WTC11 (cell line): ENCODE measurements around the gene GSG1L. TPM values are rescaled to one million over a fixed set of nuclear protein-coding genes. Genes with fewer than 3 reads are reported as not detected.

Source experiments
- ATAC-seq: fragments of 200-7000 bp; cut with Tn5 transposase; 2 replicates; pipeline ENCODE4 v1.10.0; 2021; ENCODE audit warnings: mild to moderate bottlenecking, moderate library complexity
- CTCF ChIA-PET: fragments of 300-600 bp; sonication (Branson Sonifier 250); formaldehyde crosslinking; loops from one replicate; lab custom pipeline; 2021; ENCODE audit warnings: antibody characterized with exemption; lab: Charles Lee
- POLR2A ChIA-PET: fragments of 350-600 bp; sonication (Branson Sonifier 250); formaldehyde crosslinking; loops from one replicate; lab custom pipeline; 2021; ENCODE audit warnings: antibody characterized with exemption; lab: Charles Lee
- DNase-seq: peaks from one replicate; pipeline ENCODE4 v3.0.0; 2021; ENCODE audit warnings: low spot score
- H3K27ac Mint-ChIP-seq: 2 replicates; pipeline ENCODE4 v1.8.0; 2021; ENCODE audit warnings: mixed read lengths
- H3K27me3 Mint-ChIP-seq: 2 replicates; pipeline ENCODE4 v1.8.0; 2021; ENCODE audit warnings: low read depth, mild to moderate bottlenecking, moderate library complexity, mixed read lengths
- H3K36me3 Mint-ChIP-seq: 2 replicates; pipeline ENCODE4 v1.8.0; 2021; ENCODE audit warnings: mixed read lengths
- H3K4me1 Mint-ChIP-seq: 2 replicates; pipeline ENCODE4 v1.8.0; 2022; ENCODE audit warnings: mixed read lengths
- H3K4me3 Mint-ChIP-seq: 2 replicates; pipeline ENCODE4 v1.8.0; 2021; ENCODE audit warnings: mild to moderate bottlenecking, moderate library complexity, mixed read lengths
- H3K9me3 Mint-ChIP-seq: 2 replicates; pipeline ENCODE4 v1.8.0; 2021; ENCODE audit warnings: mixed read lengths
- CREM ChIP-seq: sonication (generic); formaldehyde crosslinking; IDR thresholded peaks from 2 replicates; pipeline ENCODE4 v1.8.1; 2022; ENCODE audit warnings: mild to moderate bottlenecking, missing genetic modification reagents, moderate library complexity
- ESRRA ChIP-seq: sonication (generic); formaldehyde crosslinking; IDR thresholded peaks from 2 replicates; pipeline ENCODE4 v1.8.1; 2022; ENCODE audit warnings: mild to moderate bottlenecking, missing genetic modification reagents, borderline replicate concordance
- GABPB1 ChIP-seq: sonication (generic); formaldehyde crosslinking; IDR thresholded peaks from 2 replicates; pipeline ENCODE4 v1.8.1; 2023; ENCODE audit warnings: mild to moderate bottlenecking, missing genetic modification reagents
- JAZF1 ChIP-seq: fragments of 250-450 bp; sonication (Bioruptor Pico); IDR thresholded peaks from 2 replicates; pipeline ENCODE4 v1.9.0; 2021; ENCODE audit warnings: moderate library complexity, mild to moderate bottlenecking, inconsistent platforms
- SP1 ChIP-seq: sonication (generic); formaldehyde crosslinking; conservative IDR thresholded peaks from 2 replicates; pipeline ENCODE4 v1.8.1; 2022; ENCODE audit warnings: missing genetic modification reagents
- ZNF263 ChIP-seq: sonication (generic); formaldehyde crosslinking; IDR thresholded peaks from 2 replicates; pipeline ENCODE4 v1.8.1; 2022; ENCODE audit warnings: low read depth, mild to moderate bottlenecking, moderate library complexity, missing genetic modification reagents
- ZNF317 ChIP-seq: sonication (generic); formaldehyde crosslinking; IDR thresholded peaks from 2 replicates; pipeline ENCODE4 v1.8.1; 2023; ENCODE audit warnings: low read depth, mild to moderate bottlenecking, moderate library complexity, missing genetic modification reagents, borderline replicate concordance
- total RNA-seq: library from RNA; stranded (reverse); gene quantifications from 3 replicates; pipeline ENCODE4 v1.2.3, GENCODE V29; 2021
- TF ChIP-seq, protein P1 (sequence below): sonication (generic); formaldehyde crosslinking; IDR thresholded peaks from 2 replicates; pipeline ENCODE4 v1.8.1; 2022; ENCODE audit warnings: low read depth, missing genetic modification reagents, borderline replicate concordance
- TF ChIP-seq, protein P2 (sequence below): sonication (generic); formaldehyde crosslinking; IDR thresholded peaks from 2 replicates; pipeline ENCODE4 v1.8.1; 2023; ENCODE audit warnings: mild to moderate bottlenecking, moderate library complexity, missing genetic modification reagents
- TF ChIP-seq, protein P3 (sequence below): sonication (generic); formaldehyde crosslinking; IDR thresholded peaks from 2 replicates; pipeline ENCODE4 v1.8.1; 2022; ENCODE audit warnings: mild to moderate bottlenecking, moderate library complexity, missing genetic modification reagents

GSG1L gene
- total RNA-seq, 1 experiment from 2014 or later = 0.28 TPM

DNA sequence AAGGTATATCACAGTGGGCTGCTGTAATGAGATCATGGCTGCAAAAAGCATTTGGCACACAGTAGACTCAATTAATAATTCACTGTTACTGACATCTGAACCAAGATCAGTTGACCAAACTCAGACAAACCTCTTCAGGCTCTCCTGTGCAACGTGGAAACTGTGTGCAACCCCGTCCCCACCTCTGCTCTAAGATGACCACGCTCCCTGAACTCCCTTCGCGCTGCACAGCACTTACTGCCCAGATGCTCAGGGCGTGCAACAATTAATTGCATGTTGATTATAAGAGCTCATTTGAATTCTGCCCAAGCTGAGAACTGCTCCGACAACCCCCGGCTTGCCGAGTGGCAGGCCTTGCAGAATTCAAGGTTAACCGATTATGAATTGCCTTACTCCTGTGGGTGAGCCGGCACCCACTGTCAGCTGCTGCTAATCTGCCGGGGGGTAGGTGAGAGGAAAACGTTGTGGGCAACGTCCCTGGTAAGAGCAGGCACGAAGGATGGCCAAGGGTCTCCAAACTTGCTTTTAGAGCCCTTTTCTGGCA lies 1.3 kb upstream of the GSG1L start (continued):
- TF ChIP-seq, protein P1, sequence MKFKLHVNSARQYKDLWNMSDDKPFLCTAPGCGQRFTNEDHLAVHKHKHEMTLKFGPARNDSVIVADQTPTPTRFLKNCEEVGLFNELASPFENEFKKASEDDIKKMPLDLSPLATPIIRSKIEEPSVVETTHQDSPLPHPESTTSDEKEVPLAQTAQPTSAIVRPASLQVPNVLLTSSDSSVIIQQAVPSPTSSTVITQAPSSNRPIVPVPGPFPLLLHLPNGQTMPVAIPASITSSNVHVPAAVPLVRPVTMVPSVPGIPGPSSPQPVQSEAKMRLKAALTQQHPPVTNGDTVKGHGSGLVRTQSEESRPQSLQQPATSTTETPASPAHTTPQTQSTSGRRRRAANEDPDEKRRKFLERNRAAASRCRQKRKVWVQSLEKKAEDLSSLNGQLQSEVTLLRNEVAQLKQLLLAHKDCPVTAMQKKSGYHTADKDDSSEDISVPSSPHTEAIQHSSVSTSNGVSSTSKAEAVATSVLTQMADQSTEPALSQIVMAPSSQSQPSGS (CRISPR knock-in tag) = no peak
- TF ChIP-seq, protein P2, sequence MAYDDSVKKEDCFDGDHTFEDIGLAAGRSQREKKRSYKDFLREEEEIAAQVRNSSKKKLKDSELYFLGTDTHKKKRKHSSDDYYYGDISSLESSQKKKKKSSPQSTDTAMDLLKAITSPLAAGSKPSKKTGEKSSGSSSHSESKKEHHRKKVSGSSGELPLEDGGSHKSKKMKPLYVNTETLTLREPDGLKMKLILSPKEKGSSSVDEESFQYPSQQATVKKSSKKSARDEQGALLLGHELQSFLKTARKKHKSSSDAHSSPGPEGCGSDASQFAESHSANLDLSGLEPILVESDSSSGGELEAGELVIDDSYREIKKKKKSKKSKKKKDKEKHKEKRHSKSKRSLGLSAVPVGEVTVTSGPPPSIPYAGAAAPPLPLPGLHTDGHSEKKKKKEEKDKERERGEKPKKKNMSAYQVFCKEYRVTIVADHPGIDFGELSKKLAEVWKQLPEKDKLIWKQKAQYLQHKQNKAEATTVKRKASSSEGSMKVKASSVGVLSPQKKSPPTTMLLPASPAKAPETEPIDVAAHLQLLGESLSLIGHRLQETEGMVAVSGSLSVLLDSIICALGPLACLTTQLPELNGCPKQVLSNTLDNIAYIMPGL (CRISPR knock-in tag) = no peak
- TF ChIP-seq JAZF1 (no peak), ZNF263 (CRISPR knock-in tag) (no peak), GABPB1 (CRISPR knock-in tag) (no peak), ZNF317 (CRISPR knock-in tag) (no peak)

DNA sequence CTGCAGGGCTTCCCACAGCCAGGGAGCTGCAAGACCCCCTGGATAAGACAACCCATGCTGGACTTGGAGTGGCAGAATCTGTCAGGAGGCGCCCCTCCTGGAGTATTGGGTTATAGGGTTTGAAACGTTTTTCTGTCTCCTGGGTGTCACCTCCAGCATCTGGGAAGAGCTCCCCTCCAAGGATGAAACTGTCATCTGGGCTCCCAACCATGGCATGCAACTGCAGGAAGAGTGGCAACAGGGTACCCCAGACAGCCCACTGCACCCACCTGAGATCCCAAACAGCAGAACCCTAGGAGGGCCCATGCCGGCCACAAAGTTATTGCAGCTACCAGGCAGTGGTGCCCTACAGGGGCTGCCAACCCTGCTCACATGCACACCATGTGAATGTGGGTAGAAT lies 636 bp upstream of the GSG1L start:
- H3K4me1 Mint-ChIP-seq = peaks cover 11% of the 10 kb centered on the region; the same call in 1 of the 2 replicates
- no peaks in the 10 kb centered on the region for H3K9me3 Mint-ChIP-seq
- ATAC-seq = peak; percentile 7; the same call in 1 of the 2 replicates
- ChIA-PET POLR2A (no interaction called here), CTCF (interaction anchor here (0.6 to 3.3 kb wide), 4 partner anchors 27 to 954 kb away, joined by 3 to 26 read pairs (median 6); no protein-coding TSS in a partner anchor)
- DNase-seq = no peak
- H3K4me3 Mint-ChIP-seq = peak overlapping the region; percentile 49
- TF ChIP-seq CREM (no peak), SP1 (CRISPR knock-in tag) (no peak)
- H3K27ac Mint-ChIP-seq = no peak overlapping the region
- H3K27me3 Mint-ChIP-seq = peaks cover 61% of the 10 kb centered on the region
- H3K36me3 Mint-ChIP-seq = no peaks in the 10 kb centered on the region

DNA sequence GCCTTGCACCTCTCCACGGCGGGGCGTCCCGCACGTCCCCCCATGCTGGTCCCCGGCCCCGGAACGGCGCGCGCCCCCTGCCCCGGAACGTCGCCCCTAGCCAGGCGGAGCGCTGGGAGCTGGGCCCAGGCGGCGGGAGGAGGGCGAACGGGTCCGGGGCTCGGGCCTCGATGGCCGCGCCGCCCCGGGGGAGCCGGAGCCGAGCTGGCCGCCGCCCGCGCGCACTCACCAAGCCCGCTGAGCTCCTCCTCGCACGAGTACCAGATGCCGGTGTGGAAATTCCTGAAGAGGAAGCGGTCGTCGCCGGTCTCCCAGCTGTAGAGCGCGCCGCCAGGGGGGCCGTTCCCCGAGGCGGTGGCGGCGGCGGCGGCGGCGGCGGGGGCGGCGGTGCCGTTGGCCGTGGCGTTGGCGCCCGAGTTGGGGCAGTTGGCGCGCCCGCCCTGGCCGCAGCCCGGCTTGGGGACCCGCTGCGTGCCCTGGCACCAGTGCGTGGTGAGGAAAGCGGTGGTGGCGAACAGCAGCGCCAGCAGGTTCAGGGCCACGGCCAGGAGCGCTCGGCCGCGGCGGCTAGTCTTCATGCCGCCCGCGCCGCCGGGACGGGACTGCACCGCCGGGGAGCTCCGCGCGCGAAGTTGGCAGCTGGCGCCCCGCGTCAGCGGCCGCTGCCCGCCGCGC lies 530 bp downstream of the GSG1L start:
- no peak overlapping the region for H3K4me3 Mint-ChIP-seq
- TF ChIP-seq ESRRA (CRISPR knock-in tag) = no peak
- TF ChIP-seq CREM = 0 out of 2 replicates have a peak, but pooled peaks have one; percentile 31
- TF ChIP-seq, all 79 proteins: peak for 1
- Mint-ChIP-seq H3K27me3 (peaks cover 61% of the 10 kb centered on the region), H3K36me3 (no peaks in the 10 kb centered on the region), H3K4me1 (peaks cover 5% of the 10 kb centered on the region; the same call in 1 of the 2 replicates), H3K27ac (no peak overlapping the region), H3K9me3 (no peaks in the 10 kb centered on the region)
- ChIA-PET CTCF (interaction anchor here (0.9 to 3.5 kb wide), 8 partner anchors 8 to 423 kb away, joined by 3 to 26 read pairs (median 6); no protein-coding TSS in a partner anchor), POLR2A (no interaction called here)
- DNase-seq = peak; percentile 38
- peak; percentile 21 for ATAC-seq

DNA sequence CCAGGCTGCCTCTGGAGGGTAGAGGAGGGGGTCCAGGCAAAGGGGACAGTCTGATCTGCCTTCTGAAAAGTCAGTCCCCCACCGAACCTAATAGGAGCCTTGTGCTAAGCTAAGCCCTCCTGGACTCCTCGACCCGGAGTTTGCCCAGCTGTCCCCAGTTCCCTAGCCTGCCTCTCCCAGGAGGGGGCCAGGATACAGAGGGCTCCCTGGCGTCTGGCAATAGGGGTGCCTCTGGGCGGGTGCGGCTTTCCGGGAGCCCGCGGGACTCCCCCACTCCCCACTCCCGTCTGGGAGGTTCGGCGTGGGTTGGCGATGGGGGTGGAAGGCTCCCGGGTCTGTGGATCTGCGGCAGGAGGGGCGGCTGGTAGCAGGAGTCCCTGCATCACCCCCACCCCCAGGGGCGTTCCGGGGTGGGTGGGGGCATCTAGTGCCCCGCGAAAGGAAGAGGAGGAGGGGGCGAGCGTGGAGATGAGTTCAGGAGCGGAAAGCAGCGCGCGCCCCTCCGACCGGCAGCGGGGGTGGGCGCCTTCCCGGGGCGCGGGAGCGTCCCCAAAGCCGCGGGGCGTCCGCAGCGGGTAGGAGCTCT lies 1.2 kb downstream of the GSG1L start:
- POLR2A ChIA-PET = no interaction called here
- DNase-seq (no peak), ATAC-seq (no peak)
- Mint-ChIP-seq H3K27me3 (peaks cover 61% of the 10 kb centered on the region), H3K9me3 (no peaks in the 10 kb centered on the region), H3K27ac (no peak overlapping the region), H3K36me3 (no peaks in the 10 kb centered on the region), H3K4me1 (peaks cover 5% of the 10 kb centered on the region; the same call in 1 of the 2 replicates), H3K4me3 (peak overlapping the region; percentile 63)
- CTCF ChIA-PET = interaction anchor here (0.9 to 3.5 kb wide), 10 partner anchors 8 to 422 kb away, joined by 3 to 26 read pairs (median 6); no protein-coding TSS in a partner anchor
- TF ChIP-seq, protein P3, sequence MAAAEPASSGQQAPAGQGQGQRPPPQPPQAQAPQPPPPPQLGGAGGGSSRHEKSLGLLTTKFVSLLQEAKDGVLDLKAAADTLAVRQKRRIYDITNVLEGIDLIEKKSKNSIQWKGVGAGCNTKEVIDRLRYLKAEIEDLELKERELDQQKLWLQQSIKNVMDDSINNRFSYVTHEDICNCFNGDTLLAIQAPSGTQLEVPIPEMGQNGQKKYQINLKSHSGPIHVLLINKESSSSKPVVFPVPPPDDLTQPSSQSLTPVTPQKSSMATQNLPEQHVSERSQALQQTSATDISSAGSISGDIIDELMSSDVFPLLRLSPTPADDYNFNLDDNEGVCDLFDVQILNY = no peak
